Activated CD4-positive, alpha-beta T cell treated with anti-CD3 and anti-CD28 coated beads for 4 hours (primary cell): ENCODE data around the gene PRTFDC1.
"Not testable (repeated sequence)": the region's sequence is repeated elsewhere in the genome, so short reads cannot be mapped to it uniquely, and the experiment has no call there.

Experiments used
- DNase-seq, 2 donors: peaks; one replicate each; pipeline ENCODE4 v3.0.0-alpha.2; 2020

The PRTFDC1 gene

GRCh38 chr10:24952143-24952706 lies at the start of gene PRTFDC1:
Gene PRTFDC1 (minus strand): TSS chr10:24952606. CDS start chr10:24952575, 31 bp downstream.
- peak in 1 of 2 donors; percentile 11 for DNase-seq

GRCh38 chr10:24998044-24998443 lies 45.6 kb upstream of the PRTFDC1 start:
- DNase-seq: no peak

GRCh38 chr10:24995072-24995471 lies 42.7 kb upstream of the PRTFDC1 start:
- no peak for DNase-seq

- DNase-seq: no peak
Observed at GRCh38 chr10:24993237-24993958, 41.0 kb upstream of the PRTFDC1 start.

- DNase-seq: no peak
Observed at GRCh38 chr10:24992512-24993133, 40.2 kb upstream of the PRTFDC1 start.

DNA sequence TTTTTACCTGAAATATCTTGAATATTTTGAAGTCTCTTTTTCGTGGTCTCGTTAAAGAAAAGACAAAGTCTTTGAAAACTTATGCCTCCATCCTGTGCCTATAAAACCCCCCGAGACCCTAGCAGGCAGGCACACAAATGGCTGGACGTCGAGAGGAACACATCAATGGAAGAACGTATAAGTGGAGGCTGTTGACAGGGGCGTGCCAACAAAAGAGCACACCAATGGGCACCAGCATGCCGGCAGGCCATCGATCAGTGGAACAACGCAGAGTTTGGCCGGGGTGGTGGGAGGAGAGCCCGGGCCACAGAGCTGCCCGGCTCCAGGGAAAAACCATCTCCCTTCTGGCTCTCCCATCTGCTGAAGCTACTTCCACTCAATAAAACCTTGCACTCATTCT lies 38.9 kb upstream of the PRTFDC1 start:
- DNase-seq: no peak

GRCh38 chr10:24989867-24990266 lies 37.5 kb upstream of the PRTFDC1 start:
- DNase-seq: no peak

GRCh38 chr10:24988831-24989640 lies 36.6 kb upstream of the PRTFDC1 start:
- no peak for DNase-seq

DNA sequence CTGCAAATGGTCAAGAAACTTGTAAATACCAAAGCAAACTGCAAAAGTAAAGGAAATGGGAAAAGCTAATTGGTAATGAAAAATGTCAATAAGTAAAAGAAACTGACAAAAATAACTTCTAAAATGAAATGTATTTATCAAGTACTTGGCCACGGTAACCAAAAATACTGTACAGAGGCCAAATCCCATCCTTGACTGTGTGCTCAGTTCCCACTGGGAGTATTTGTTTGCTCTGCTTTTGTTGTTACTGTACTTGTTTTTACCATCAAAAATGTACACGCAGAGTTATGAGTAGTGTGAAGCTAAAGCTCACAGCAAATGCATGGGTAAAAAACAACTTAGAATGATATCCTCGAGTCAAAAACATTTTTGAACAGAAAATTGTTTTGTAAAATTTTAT lies 32.5 kb upstream of the PRTFDC1 start:
- no peak for DNase-seq

DNA sequence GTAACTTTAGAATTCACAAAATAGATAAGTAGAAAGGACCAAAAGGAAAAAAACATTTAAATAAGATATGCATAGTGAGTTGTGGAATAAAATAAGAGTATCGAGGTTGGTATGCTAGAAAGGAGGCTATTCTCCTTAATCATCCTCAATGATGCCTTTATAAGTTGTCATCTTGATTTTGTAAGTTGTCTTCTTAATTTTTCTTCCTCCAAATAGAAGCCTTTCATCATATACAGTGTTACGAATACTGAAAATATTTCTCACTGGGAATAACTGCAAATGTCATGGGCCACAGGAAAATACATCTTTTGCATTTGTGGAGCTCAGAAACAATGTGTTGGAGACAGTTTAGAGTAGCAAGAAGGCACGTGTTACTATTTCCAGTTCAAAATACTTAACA lies 31.5 kb upstream of the PRTFDC1 start:
- no peak for DNase-seq

- DNase-seq: no peak
Observed at GRCh38 chr10:24983130-24983529, 30.7 kb upstream of the PRTFDC1 start.

DNA sequence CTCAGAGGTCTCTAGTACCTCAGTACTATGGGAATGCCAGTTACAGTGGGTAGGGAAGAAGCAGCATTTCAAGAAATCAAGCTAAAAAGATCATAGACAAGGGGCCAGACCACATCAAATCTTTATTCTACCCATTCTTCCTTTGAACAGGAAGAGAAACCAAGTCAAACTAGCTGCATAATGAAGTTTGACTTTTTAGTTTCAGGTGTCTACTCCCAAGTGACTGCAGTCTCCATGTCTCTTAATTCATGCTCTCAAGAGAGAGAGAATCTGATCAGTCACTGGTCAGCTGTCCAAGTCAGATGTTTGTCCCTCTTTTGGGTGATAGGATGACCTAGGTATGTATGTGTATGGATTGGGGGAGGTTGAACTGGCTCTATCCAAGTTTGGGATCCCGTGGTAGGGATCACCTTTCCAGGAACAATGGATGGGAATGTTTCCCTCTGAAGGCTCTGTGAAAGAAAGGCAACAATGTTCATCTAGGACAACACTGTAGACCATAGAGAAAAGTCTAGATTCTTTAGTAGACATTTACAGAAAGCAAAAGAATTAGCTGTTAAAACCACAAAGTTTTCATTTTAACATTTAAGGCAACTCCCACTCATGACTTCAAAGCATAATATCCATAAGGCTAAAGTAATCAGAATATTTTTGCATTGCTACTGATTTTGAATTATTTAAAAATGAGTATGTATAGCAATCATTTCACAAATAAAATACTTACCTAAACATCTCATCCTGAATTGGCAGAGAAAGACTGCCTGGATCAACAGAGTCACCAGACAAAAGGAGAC lies 30.1 kb upstream of the PRTFDC1 start:
- no peak for DNase-seq

DNA sequence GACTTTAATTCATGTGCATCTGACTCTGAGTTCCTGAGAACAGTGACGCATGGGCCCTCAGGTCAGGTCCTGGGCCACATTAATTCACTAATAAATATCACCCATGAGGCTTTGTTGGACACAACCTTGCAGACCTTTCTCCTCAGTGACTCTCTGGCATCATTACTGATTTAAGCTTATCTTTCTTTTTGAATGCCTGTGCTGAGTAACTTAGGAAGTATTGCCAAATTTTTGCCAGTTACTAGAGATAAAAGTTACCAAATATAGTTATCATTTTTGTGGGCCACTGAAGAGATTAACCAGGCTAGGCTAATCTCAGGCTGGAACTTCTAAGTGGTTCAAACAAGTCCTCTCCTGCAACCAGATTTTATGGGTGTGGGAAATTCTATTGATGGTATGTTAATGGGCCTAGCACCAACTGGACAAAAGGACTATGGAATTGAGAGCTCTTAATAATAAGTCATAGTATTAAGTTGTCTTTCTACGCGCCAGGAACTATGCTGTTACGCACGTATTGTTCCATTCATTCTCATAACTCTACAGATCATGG lies 28.8 kb upstream of the PRTFDC1 start:
- DNase-seq: no peak

GRCh38 chr10:24979685-24980084 lies 27.3 kb upstream of the PRTFDC1 start:
- DNase-seq: no peak

DNA sequence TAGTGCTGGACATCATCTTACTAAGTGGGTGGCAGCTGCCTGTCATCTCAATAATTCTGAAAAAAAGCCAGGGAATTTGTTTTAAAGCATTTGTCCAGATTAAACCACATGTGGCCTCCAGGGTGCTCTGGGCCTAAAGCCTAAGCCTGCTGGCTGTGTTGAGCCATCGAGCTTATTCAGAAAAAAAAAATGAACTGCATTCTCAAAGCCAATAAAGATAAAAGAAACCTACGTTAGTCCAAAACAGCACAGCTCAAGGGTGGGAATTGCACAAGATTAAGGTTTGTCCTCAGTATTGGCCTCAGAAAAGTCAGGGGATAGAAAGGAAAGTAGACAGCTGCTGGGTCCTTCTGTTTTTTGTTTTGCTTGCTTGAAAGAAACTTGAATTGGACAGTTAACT lies 22.6 kb upstream of the PRTFDC1 start:
- DNase-seq: no peak

- DNase-seq: no peak
Observed at GRCh38 chr10:24973163-24973562, 20.8 kb upstream of the PRTFDC1 start.

- DNase-seq: no peak
Observed at GRCh38 chr10:24971374-24971773, 19.0 kb upstream of the PRTFDC1 start.

- no peak for DNase-seq
Observed at GRCh38 chr10:24969841-24970281, 17.5 kb upstream of the PRTFDC1 start.

DNA sequence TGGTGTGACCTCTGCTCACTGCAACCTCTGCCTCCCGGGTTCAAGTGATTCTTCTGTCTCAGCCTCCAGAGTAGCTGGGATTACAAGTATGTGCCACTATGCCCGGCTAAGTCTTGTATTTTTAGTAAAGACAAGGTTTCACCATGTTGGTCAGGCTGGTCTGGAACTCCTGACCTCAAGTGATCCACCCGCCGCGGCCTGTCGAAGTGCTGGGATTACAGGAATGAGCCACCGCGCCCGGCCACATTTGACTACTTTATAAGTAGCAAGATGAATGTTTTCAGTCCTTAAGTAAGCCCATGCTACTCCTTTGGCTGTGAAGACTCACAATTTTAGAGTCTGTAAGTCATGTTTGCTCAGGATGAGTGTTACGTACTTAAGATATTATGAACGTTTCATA lies 16.5 kb upstream of the PRTFDC1 start:
- not testable (repeated sequence) for DNase-seq

DNA sequence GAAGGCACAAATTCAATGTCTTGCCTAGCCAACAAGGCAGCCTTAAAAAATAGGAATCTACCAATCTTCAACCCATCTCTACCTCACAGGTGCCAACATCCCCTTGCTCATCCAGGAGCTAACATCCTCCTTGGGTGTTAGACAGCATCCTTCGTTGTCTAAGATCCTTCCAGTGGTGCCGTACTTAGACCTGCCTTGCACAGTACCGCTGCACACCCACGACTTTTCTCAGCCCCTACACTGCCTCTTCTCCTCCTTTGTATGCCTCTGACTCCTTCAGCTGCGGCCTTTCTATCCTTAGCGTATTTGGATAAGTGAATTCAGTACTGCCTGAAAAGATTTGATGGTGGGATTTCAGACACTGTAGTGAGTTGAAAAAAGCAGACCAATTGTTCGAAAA lies 15.9 kb upstream of the PRTFDC1 start:
- no peak for DNase-seq

GRCh38 chr10:24966962-24967481 lies 14.6 kb upstream of the PRTFDC1 start:
- no peak for DNase-seq

DNA sequence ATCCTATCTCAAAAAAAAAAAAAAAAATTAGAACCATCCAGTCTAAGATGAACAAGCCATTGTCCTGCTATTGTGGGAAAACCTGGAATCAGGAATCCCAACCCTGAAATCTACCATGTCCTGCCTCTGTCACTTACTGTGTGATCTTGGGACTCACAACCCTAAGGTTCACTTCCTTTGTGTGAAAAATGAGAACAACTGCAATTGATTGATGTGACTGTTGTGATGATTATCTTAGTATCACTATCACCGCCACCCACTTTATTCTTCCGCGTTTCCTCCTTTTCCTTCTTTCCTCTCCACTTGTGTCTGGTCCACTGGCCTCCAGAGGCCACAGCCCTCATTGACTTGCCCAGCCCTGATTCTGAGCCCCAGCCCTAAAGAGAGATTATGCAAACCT lies 12.6 kb upstream of the PRTFDC1 start:
- DNase-seq: no peak
